Right cardiac atrium (tissue), 5 donors: ENCODE data around the gene ANXA2R. TPM values are rescaled to one million over a fixed set of nuclear protein-coding genes. Genes with fewer than 3 reads are reported as not detected.
"Not testable (repeated sequence)": the region's sequence is repeated elsewhere in the genome, so short reads cannot be mapped to it uniquely, and the experiment has no call there.

Experiments
- ATAC-seq, 2 donors: fragments of 200-7000 bp; cut with Tn5 transposase; one replicate each; pipeline versions ENCODE4 v1.8.0 to v1.9.1; 2020; ENCODE audit warnings: moderate library complexity in 2 of 2, mild to moderate bottlenecking in 1 of 2
- DNase-seq, 3 donors: peaks; one replicate each; pipeline ENCODE4 v3.0.0-alpha.2; 2020
- H3K27ac ChIP-seq: one replicate; pipeline ENCODE4 v1.5.1; 2013; ENCODE audit warnings: mild to moderate bottlenecking, low read length, control low read depth, moderate library complexity
- H3K27me3 ChIP-seq: one replicate; pipeline ENCODE4 v1.6.1; 2013; ENCODE audit not compliant: control insufficient read depth, insufficient read depth
- H3K4me1 ChIP-seq: one replicate; pipeline ENCODE4 v1.6.1; 2013; ENCODE audit warnings: low read length; ENCODE audit not compliant: control insufficient read depth, insufficient read depth
- H3K4me3 ChIP-seq: one replicate; pipeline ENCODE4 v1.5.1; 2013; ENCODE audit warnings: low read length, control low read depth
- H3K9me3 ChIP-seq: one replicate; pipeline ENCODE4 v1.6.1; 2013; ENCODE audit warnings: low read length; ENCODE audit not compliant: control insufficient read depth
- WGBS: extraction: QIAGEN DNeasy Blood & Tissue Kit; methylation state at CpG from one replicate; pipeline ENCODE4 v1.1.7; 2013; 5-methylcytosine and 5-hydroxymethylcytosine counted together
- intact Hi-C, 4 donors: fragments of 100-400 bp; cut with DNase I; formaldehyde crosslinking; loops; one replicate each; pipeline versions ENCODE4 v1.11.0 to v1.14.0; 2022 to 2023
- long read RNA-seq, 4 donors: library from polyadenylated mRNA; unstranded; transcript quantifications; one replicate each; pipeline ENCODE4 v2.0.0, GENCODE V29; 2020 to 2021
- polyA plus RNA-seq: library from polyadenylated mRNA; stranded (reverse); fragments of 200-250 nt; gene quantifications from one replicate; pipeline ENCODE4 v1.2.3, GENCODE V29; 2013
- total RNA-seq, 4 donors: library from RNA; stranded (reverse); fragmentation: NEBNext Ultra II Directional; extraction: Animal tissue kit (Norgen Biotek cat#: 25700); gene quantifications; one replicate each; pipeline ENCODE4 v1.2.1, GENCODE V29; 2021
- donor health status: healthy with polysubstance abuse.
- donor health status: DM: no; HTN: yes; CAD: no.
- donor health status: DM: no; HTN: no; CAD: no.
- donor health status: DM: no; HTN: yes; CAD: no; lungs with severe emphysema.
- donor health status: DM: yes; HTN: yes; CAD: no.

ANXA2R gene, protein sequence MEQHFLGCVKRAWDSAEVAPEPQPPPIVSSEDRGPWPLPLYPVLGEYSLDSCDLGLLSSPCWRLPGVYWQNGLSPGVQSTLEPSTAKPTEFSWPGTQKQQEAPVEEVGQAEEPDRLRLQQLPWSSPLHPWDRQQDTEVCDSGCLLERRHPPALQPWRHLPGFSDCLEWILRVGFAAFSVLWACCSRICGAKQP
- total RNA-seq = 1 to 10 TPM in 3 of 4 donors, under 1 TPM in 1; 0.95 to 1.9 (median 1.4) TPM
- 1.4 TPM for polyA plus RNA-seq
- long read RNA-seq, donor 1, partial matches to known transcripts = 0 of 1 reads
- long read RNA-seq, donor 1, other reads (novel, unspliced or antisense) = 0 of 1 reads
- long read RNA-seq, donor 2, partial matches to known transcripts = 0 of 1 reads
- long read RNA-seq, donor 2, other reads (novel, unspliced or antisense) = 1 of 1 reads
- long read RNA-seq, donor 3, partial matches to known transcripts = 0 of 2 reads
- long read RNA-seq, donor 3, other reads (novel, unspliced or antisense) = 0 of 2 reads
- long read RNA-seq, donor 4, partial matches to known transcripts = 0 of 1 reads
- long read RNA-seq, donor 4, other reads (novel, unspliced or antisense) = 0 of 1 reads

GRCh38 chr5:43040287-43041098 is at the start of gene ANXA2R:
Gene ANXA2R (minus strand): TSS chr5:43040319. CDS start chr5:43040046, 273 bp downstream.
- 1% methylated on average over 47 of the region's 47 CpGs for WGBS
- intact Hi-C loops = loop anchor here in 2 of 4 donors (2.0 kb wide), 2 partner anchors 24 to 48 kb away; no protein-coding TSS in a partner anchor
- H3K27ac ChIP-seq = peak within 1 kb of the TSS; percentile 97
- H3K4me1 ChIP-seq = no peaks in the 10 kb centered on the region
- peaks cover 2% of the 10 kb centered on the region for H3K9me3 ChIP-seq
- peak; percentile 84 to 93 (median 91) for DNase-seq
- H3K27me3 ChIP-seq = no peaks in the 10 kb centered on the region
- peak; percentile 61 for ATAC-seq
- H3K4me3 ChIP-seq = peak within 1 kb of the TSS; percentile 52

- intact Hi-C loops, H3K4me1 ChIP-seq, H3K27ac ChIP-seq, H3K27me3 ChIP-seq, ATAC-seq, H3K4me3 ChIP-seq, DNase-seq, H3K9me3 ChIP-seq: not testable (repeated sequence)
- WGBS = 87% methylated on average over 2 of the region's 5 CpGs
Measured at GRCh38 chr5:43086118-43086908, 46.2 kb upstream of the ANXA2R start.

DNA sequence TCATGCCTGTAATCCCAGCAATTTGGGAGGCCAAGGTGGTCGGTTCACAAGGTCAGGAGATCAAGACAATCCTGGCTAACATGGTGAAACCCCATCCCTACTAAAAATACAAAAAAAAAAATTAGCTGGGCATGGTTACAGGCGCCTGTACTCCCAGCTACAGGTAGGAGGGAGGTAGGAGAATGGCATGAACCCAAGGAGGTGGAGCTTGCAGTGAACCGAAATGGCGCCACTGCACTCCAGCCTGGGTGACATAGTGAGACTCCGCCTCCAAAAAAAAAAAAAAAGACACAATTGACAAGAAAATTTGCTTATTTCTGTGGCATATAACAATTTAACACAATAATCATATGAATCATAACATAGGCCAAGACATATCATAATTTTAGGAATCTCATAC is 45.3 kb upstream of the ANXA2R start:
- H3K9me3 ChIP-seq = no peaks in the 10 kb centered on the region
- H3K4me1 ChIP-seq = no peaks in the 10 kb centered on the region
- no peak overlapping the region for H3K4me3 ChIP-seq
- 98% methylated on average over 5 of the region's 5 CpGs for WGBS
- H3K27me3 ChIP-seq = no peaks in the 10 kb centered on the region
- no peak overlapping the region for H3K27ac ChIP-seq
- intact Hi-C loops = no loop called here
- no peak for DNase-seq
- ATAC-seq = no peak

- WGBS = over 99% methylated on average over 7 of the region's 7 CpGs
- H3K27ac ChIP-seq, H3K9me3 ChIP-seq, H3K4me1 ChIP-seq, intact Hi-C loops, ATAC-seq, H3K4me3 ChIP-seq, DNase-seq, H3K27me3 ChIP-seq: not testable (repeated sequence)
Measured at GRCh38 chr5:43084468-43084867, 44.3 kb upstream of the ANXA2R start.

- WGBS = 89% methylated on average over 2 of the region's 2 CpGs
- intact Hi-C loops, H3K27ac ChIP-seq, H3K4me1 ChIP-seq, ATAC-seq, DNase-seq, H3K4me3 ChIP-seq, H3K27me3 ChIP-seq, H3K9me3 ChIP-seq: not testable (repeated sequence)
Measured at GRCh38 chr5:43081345-43081744, 41.2 kb upstream of the ANXA2R start.

DNA sequence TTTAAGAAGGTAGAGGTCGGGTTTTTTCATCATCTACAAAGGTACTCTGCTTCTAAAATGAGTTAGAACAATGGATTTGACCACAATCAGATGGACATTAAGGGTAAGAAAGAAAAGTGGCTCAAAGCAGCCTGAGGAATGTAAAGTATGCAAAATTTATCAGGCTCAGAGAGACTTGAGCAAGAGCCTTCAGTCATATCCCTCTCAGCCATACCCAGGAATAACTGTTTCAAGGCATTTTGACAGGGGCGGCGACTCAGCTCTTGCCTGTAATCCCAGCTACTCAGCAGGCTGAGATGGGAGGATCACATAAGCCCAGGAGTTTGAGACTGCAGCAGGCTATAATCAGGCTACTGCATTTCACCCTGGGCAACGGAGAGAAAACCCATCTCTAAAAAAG is 38.8 kb upstream of the ANXA2R start:
- WGBS = 86% methylated on average over 4 of the region's 4 CpGs
- intact Hi-C loops = no loop called here
- Histone ChIP-seq H3K4me1 (peaks cover 6% of the 10 kb centered on the region), H3K9me3 (no peaks in the 10 kb centered on the region), H3K4me3 (no peak overlapping the region), H3K27ac (no peak overlapping the region), H3K27me3 (no peaks in the 10 kb centered on the region)
- DNase-seq (no peak), ATAC-seq (no peak)

DNA sequence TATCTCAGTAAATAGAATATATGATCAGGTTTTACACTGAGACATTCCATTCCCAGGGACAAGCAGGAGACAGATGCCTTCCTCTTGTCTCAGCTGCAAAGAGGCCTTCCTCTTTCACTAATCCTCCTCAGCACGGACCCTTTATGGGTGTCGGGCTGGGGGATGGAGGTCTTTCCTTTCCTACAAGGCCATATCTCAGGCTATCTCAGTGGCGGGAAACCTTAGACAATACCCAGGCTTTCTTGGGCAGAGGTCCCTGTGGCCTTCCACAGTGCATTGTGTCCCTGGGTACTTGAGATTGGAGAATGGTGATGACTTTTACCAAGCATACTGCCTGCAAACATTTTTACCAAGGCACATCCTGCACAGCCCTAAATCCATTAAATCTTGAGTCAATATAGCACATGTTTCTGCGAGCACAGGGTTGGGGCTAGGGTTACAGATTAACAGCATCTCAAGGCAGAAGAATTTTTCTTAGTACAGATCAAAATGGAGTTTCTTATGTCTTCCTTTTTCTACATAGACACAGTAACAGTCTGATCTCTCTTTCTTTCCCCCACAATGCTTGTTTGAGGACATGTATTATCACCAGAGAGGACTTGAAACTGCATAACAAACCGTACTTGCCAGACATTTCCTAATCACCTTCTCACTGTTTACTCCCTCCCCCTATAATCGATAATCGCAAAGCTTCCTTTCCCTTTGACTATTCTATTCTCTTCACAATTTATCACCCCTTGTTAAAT is 37.5 kb upstream of the ANXA2R start:
- H3K9me3 ChIP-seq, H3K27ac ChIP-seq, ATAC-seq, H3K4me3 ChIP-seq, H3K4me1 ChIP-seq, H3K27me3 ChIP-seq, intact Hi-C loops, DNase-seq: not testable (repeated sequence)
- WGBS = 82% methylated on average over 7 of the region's 7 CpGs

- peak; percentile 68 to 78 (median 74) for DNase-seq
- peak; percentile 42 to 71 for ATAC-seq
- peaks cover 6% of the 10 kb centered on the region for H3K4me1 ChIP-seq
- 33% methylated on average over 12 of the region's 12 CpGs for WGBS
- H3K27ac ChIP-seq = peak overlapping the region; percentile 50
- no peaks in the 10 kb centered on the region for H3K27me3 ChIP-seq
- no peak overlapping the region for H3K4me3 ChIP-seq
- H3K9me3 ChIP-seq = peaks cover 1% of the 10 kb centered on the region
- intact Hi-C loops = no loop called here
Measured at GRCh38 chr5:43075319-43076293, 35.5 kb upstream of the ANXA2R start.

DNA sequence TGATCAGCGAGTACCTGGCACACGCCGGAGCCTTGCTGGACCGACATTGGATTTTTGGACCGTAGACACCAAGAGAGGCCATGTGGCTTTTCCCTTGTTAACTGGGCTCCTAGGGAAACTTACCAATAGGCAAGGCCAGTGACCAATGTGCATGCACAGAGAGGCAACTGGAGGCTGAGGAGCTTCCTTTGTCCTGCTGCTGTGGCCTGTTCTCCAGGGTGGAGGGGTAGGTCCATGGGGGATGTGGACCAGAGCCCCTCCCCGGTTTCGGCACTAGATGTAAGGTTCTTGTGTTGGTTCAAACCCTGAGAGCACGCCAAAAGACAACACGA is 34.8 kb upstream of the ANXA2R start:
- H3K27ac ChIP-seq = peak overlapping the region; percentile 50
- WGBS = 86% methylated on average over 9 of the region's 9 CpGs
- peaks cover 1% of the 10 kb centered on the region for H3K9me3 ChIP-seq
- ATAC-seq (peak; percentile 27 to 32), DNase-seq (no peak)
- peaks cover 6% of the 10 kb centered on the region for H3K4me1 ChIP-seq
- no peak overlapping the region for H3K4me3 ChIP-seq
- H3K27me3 ChIP-seq = no peaks in the 10 kb centered on the region
- intact Hi-C loops = no loop called here
